Fibroblast of villous mesenchyme (primary cell): ENCODE results near the gene PTAFR. TPM values are rescaled to one million over a fixed set of nuclear protein-coding genes. Genes with fewer than 3 reads are reported as not detected.

Experiments used
- DNase-seq: peaks from one replicate; pipeline ENCODE4 v3.0.0-alpha.2; 2010; ENCODE audit warnings: low read depth
- H3K4me3 ChIP-seq: 2 replicates; pipeline ENCODE4 v1.5.1; 2011; ENCODE audit warnings: low read depth, mild to moderate bottlenecking, low read length
- total RNA-seq: library from RNA; depleted of rRNA; stranded (reverse); fragments of >200 nt; gene quantifications from 2 replicates; pipeline ENCODE4 v1.2.3, GENCODE V29; 2012
- TF ChIP-seq, protein P1 (sequence below): IDR thresholded peaks from 2 replicates; pipeline ENCODE4 v1.5.1; 2012; ENCODE audit warnings: low read depth, mild to moderate bottlenecking, low read length; ENCODE audit not compliant: insufficient read depth

PTAFR gene
- total RNA-seq, 1 donor: under 0.01 TPM

GRCh38 chr1:28118640-28119307, 57.7 kb downstream of the PTAFR start:
- no peak for DNase-seq
- TF ChIP-seq, protein P1, sequence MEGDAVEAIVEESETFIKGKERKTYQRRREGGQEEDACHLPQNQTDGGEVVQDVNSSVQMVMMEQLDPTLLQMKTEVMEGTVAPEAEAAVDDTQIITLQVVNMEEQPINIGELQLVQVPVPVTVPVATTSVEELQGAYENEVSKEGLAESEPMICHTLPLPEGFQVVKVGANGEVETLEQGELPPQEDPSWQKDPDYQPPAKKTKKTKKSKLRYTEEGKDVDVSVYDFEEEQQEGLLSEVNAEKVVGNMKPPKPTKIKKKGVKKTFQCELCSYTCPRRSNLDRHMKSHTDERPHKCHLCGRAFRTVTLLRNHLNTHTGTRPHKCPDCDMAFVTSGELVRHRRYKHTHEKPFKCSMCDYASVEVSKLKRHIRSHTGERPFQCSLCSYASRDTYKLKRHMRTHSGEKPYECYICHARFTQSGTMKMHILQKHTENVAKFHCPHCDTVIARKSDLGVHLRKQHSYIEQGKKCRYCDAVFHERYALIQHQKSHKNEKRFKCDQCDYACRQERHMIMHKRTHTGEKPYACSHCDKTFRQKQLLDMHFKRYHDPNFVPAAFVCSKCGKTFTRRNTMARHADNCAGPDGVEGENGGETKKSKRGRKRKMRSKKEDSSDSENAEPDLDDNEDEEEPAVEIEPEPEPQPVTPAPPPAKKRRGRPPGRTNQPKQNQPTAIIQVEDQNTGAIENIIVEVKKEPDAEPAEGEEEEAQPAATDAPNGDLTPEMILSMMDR: no peak

DNA sequence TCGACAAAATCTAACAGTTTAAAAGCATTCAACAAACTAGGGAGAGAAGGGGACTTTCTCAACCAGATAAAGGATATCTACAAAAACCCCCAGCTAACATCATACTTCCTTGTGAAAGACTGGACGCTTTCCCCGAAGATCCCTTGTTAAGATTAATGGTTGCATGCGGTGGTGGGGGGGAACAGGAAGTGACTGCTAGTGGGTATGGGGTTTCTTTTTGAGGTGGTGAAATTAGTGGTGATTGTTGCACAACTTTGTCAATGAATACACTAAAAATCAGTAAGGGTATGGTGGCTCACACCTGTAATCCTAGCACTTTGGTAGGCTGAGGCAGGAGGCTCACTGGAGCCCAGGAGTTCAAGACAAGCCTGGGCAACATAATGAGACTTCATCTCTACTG, 61.2 kb downstream of the PTAFR start:
- no peak overlapping the region for H3K4me3 ChIP-seq
- DNase-seq: peak; percentile 84
- TF ChIP-seq, protein P1: no peak

More at GRCh38 chr1:28118640-28119307, 57.7 kb downstream of the PTAFR start:
- H3K4me3 ChIP-seq: no peak overlapping the region

- no peak for DNase-seq
- no peak overlapping the region for H3K4me3 ChIP-seq
Observed at GRCh38 chr1:28114844-28115243, 61.6 kb downstream of the PTAFR start.

DNA sequence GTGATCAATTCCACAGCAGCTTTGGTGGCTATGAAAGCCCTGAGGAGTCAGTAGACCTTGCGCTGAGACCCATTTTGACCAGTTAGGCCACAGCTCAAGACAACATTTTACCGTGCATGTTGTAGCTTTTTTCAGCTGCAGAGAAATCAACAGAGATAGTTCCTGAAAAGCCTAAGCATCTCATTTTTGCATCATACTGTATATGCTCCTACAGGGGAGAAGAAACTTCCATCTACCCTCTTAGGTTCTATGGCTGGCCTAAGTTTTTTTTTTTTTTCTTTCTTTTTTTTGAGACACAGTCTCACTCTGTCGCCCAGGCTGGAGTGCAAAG, 63.3 kb downstream of the PTAFR start:
- DNase-seq: no peak
- TF ChIP-seq, protein P1: peak; percentile 46

More at GRCh38 chr1:28114844-28115243, 61.6 kb downstream of the PTAFR start:
- TF ChIP-seq, protein P1: no peak

GRCh38 chr1:28112388-28113241, 63.9 kb downstream of the PTAFR start:
- TF ChIP-seq, protein P1: no peak
- H3K4me3 ChIP-seq: no peak overlapping the region
- peak; percentile 33 for DNase-seq

More for the DNA sequence above, 63.3 kb downstream of the PTAFR start:
- H3K4me3 ChIP-seq: no peak overlapping the region

DNA sequence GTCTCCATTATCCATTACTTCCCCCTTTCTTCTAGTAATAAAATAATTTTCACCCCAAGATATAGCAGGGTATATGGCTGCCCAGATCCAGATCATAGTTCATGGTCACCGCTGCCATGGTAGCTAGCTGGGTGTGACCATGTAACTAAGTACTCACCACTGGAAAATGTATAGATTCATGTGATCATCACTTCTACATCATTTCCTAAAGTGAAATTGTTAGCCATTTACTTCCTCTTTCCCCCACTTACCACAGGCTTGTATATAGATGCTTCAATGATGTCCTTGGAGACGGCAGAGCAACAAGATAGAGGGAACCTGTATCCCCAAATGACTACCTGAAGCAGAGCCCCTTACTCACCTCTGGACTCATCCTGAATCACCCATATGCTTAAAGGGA, 65.3 kb downstream of the PTAFR start:
- TF ChIP-seq, protein P1: no peak
- no peak for DNase-seq
- H3K4me3 ChIP-seq: no peak overlapping the region
